ENCODE data around the gene DCUN1D2.

The DCUN1D2 gene

DNA sequence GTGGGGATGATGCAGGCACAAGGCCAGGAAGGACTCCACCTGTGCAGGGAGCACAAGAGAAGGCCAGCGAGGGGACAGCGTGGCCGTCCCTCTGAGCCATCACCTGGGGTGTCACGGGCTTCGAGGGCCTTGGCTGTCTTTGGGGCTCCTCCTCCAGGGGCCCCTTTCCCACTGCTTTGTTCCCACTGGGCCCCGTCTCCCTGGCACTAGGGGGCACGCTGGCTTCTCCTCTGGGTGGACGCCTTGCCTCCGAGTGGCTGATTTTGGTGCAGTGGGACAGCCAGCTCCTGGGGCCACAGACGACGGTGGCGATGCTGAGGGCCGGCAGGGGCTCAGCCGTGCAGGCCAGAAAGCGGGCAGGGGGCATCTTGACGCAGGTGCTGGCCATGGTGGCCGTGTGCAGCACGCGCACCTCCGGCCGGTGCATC is 83.4 kb downstream of the DCUN1D2 start:
- DNase-seq (ENCODE audit: low read depth, low spot score) = no peak

DNA sequence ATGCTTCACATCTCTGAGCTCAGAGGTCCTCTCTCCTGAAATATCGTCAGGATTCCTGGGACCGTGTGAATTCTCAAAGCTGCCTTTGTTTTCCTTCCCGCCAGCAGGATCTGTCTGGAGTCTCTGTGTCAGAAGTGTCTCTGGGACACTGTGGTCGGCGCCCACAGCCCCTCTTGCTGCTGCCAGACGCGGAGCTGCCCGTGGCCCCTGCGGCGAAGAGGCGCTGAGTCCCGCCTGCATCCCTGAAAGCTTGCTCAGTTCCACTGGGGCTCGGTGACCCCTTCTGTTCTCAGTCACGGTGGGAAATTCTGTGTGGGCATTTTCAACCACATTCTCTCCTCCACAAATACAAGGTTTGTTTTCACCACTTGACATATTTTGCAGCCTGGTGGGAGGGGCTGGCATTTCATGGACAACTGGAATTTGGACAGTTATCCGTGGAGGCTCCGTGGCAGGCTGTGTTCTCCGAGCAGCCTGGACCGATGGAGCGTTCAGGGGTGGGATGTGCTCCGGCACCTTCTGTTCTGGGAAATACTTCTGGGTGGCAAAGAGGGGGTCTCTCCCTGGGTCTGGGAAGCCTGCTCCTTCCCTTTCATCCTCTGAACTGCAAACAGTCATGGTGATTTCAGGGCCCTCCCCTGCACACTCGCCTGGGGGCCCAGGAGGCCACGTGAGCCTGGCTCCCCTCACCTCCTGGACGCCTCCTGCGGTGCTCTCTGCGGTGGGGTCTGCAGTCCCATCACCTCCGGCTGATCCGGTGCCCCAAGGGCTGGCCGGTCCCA is 84.0 kb downstream of the DCUN1D2 start:
- DNase-seq (ENCODE audit: low read depth, low spot score) = no peak

Measured in smooth muscle cell of the brain vasculature (primary cell).